Measurements from ENCODE around the gene LPIN3. TPM values are rescaled to one million over a fixed set of nuclear protein-coding genes. Genes with fewer than 3 reads are reported as not detected.

Gene LPIN3
- total and polyA plus RNA-seq, 2 of the 8 experiments (the other 6 are each of a cell fraction or from before 2014, with no cell fraction given) = 3.7 to 3.9 TPM

DNA sequence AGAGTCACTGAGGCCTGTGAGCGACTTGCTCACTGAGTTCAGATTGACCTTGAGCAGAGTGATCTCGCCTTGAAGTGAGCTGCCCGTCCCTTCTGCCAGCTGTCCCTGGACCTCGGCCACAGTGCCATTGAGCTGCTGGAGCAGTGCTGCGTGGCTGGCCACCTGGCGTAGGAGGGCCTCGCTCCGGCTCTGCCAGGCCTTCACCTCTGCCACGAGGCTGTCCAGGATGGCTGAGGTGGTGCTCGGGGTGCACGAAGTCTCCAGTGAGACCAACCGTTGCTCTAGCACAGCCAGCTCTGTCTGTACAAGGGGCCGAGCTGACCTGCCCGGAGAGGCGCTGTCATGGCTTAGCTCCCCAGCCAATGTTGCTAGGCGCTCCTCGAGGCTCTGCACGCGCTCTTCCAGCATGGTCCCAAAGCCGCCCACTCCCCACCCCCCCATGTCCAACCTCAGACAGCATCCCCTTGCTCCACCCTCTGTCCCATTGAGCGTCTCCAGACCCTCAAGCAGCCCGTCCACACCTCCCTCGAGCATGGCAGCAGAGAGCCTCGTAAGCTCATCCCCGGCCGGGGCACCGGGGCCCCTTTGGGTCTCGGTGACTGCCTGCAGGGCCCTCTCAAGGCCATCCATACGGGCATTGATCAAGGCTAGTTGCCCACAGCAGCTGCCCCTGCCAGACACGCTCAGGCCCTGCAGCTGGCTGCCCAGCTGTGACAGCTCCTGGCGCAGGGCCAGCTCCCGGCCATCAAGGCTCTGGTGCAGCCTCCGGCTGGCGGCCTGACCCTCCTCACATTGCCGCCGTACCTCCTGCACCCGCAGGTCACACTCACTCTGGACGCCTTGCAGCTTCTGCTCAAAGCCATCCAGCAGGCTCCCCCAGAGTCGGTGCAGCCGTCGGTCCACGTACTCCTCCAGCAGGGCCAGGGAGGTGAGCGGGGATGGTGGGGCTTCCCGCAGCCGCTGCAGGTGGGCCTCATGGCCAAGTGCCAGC is 21.4 kb downstream of the LPIN3 start:
- Histone ChIP-seq H3K23me2 (ENCODE audit: low read depth, low read length) (peaks cover 5% of the 10 kb centered on the region; the same call in 1 of the 2 replicates), H4K91ac (replicated peaks; ENCODE audit: insufficient read length, low read length) (no peak overlapping the region), H2BK120ac (replicated peaks; ENCODE audit: low read depth, low read length) (no peak overlapping the region), H3K27ac (ENCODE audit: low read depth, low read length) (no peak overlapping the region; the same call in 1 of the 2 replicates), H3K4me2 (ENCODE audit: insufficient read depth in 1 of 2, low read depth in 2 of 2, low read length in 2 of 2) (no peak overlapping the region), H2BK15ac (ENCODE audit: low read length) (no peak overlapping the region), H2AK5ac (ENCODE audit: low read depth, low read length) (no peak overlapping the region), H3K4me3 (ENCODE audit: extremely low read depth in 1 of 4, insufficient read depth in 2 of 4, low read depth in 3 of 4, low read length in 4 of 4) (no peak overlapping the region), H4K20me1 (replicated peaks in 1 of 2; ENCODE audit: control insufficient read depth in 1 of 2, insufficient read depth in 2 of 2, low read length in 2 of 2) (peaks cover 2 to 7% of the 10 kb centered on the region in 2 experiments), H2AFZ (ENCODE audit: low read length) (no peak overlapping the region), H3K56ac (replicated peaks; ENCODE audit: insufficient read length, low read depth, low read length) (no peak overlapping the region), H3K18ac (ENCODE audit: extremely low read depth, low read length) (no peak overlapping the region), H3K23ac (ENCODE audit: insufficient read length) (no peak overlapping the region), H3K36me3 (ENCODE audit: control insufficient read depth in 2 of 4, insufficient read depth in 4 of 4, low read length in 3 of 4) (no peaks in the 10 kb centered on the region), H3K79me2 (ENCODE audit: control insufficient read depth in 1 of 2, insufficient read depth in 2 of 2, low read length in 2 of 2) (no peaks in the 10 kb centered on the region), H3K27me3 (replicated peaks in 1 of 4; ENCODE audit: control insufficient read depth in 3 of 4, extremely low read depth in 1 of 4, insufficient read depth in 3 of 4, low read length in 3 of 4) (peaks cover 14 to 25% (median 22%) of the 10 kb centered on the region in 4 experiments; a peak in 6 of 7 replicates), H3K79me1 (ENCODE audit: low read depth, low read length) (no peaks in the 10 kb centered on the region), H3K4ac (replicated peaks; ENCODE audit: insufficient read length, low read depth, low read length) (no peak overlapping the region), H4K8ac (ENCODE audit: extremely low read depth, insufficient read depth, low read length) (no peak overlapping the region), H3K14ac (ENCODE audit: insufficient read length) (no peak overlapping the region), H3K9ac (replicated peaks in 1 of 4; ENCODE audit: extremely low read depth in 1 of 4, low read depth in 3 of 4, low read length in 3 of 4) (no peak overlapping the region), H4K5ac (ENCODE audit: insufficient read length, low read depth, low read length) (no peak overlapping the region), H2BK12ac (ENCODE audit: low read depth, low read length) (no peak overlapping the region), H3K4me1 (replicated peaks in 1 of 4; ENCODE audit: control insufficient read depth in 3 of 4, insufficient read depth in 4 of 4, low read length in 3 of 4) (peaks cover 0 to under 1% (median 0%) of the 10 kb centered on the region in 4 experiments; a peak in 3 of 7 replicates), H2BK20ac (ENCODE audit: low read length) (no peak overlapping the region), H2BK5ac (ENCODE audit: low read depth, low read length) (no peak overlapping the region), H3K9me3 (ENCODE audit: insufficient read depth in 2 of 2, low read depth in 1 of 2, low read length in 1 of 2) (no peaks in the 10 kb centered on the region)
- DNase-seq (ENCODE audit: low read depth in 1 of 2, low spot score in 2 of 2) (no peak), FAIRE-seq (no peak)
- ChIA-PET POLR2A (ENCODE audit: partially characterized antibody) (interaction anchor here (1.3 kb wide), 1 partner anchor 11 kb away, joined by 5 read pairs; no protein-coding TSS in a partner anchor), CTCF (ENCODE audit: partially characterized antibody) (interaction anchor here (0.7 to 2.3 kb wide), 11 partner anchors 8 to 112 kb away, joined by 3 to 12 read pairs (median 5); partner anchors contain the start of gene LPIN3)
- WGBS, 2 experiments (ENCODE audit: extremely low coverage in 1 of 2, insufficient coverage in 1 of 2, insufficient read length in 1 of 2, insufficient replicate concordance in 2 of 2, low coverage in 1 of 2, low lambda C conversion rate in 2 of 2, missing lambda C conversion rate in 1 of 2) = 93% methylated on average over 38 of the region's 45 CpGs; no CpG with 5 or more reads in 1 of the 2 experiments
- TF ChIP-seq CBX8 (IDR thresholded peaks at IDR 0.05; ENCODE audit: borderline replicate concordance, low read depth, low read length) (no peak), CBX5 (IDR thresholded peaks at IDR 0.05; ENCODE audit: low read depth, low read length) (no peak), BACH1 (IDR thresholded peaks at IDR 0.05; ENCODE audit: low read length) (no peak), TEAD4 (IDR thresholded peaks at IDR 0.05; ENCODE audit: low read depth, low read length) (no peak), EZH2 (IDR thresholded peaks at IDR 0.05; ENCODE audit: low read depth, low read length, severe bottlenecking) (no peak), SIRT6 (IDR thresholded peaks at IDR 0.05; ENCODE audit: low read length) (no peak), E2F6 (IDR thresholded peaks at IDR 0.05) (no peak), RBBP5 (IDR thresholded peaks at IDR 0.05; ENCODE audit: borderline replicate concordance, low read depth, low read length) (no peak)

All from H1 (cell line).